Esophagus muscularis mucosa (tissue), 4 donors: ENCODE measurements around the gene RASAL1. TPM values are rescaled to one million over a fixed set of nuclear protein-coding genes. Genes with fewer than 3 reads are reported as not detected.

Experiments used
- DNase-seq: peaks from one replicate; pipeline ENCODE4 v3.0.0-alpha.2; 2017; ENCODE audit errors: extremely low spot score
- H3K27ac ChIP-seq, 4 donors: fragments of 200-600 bp; sonication (generic); replicated peaks in 1 of 4; 1 replicate in 3 of 4; 2 replicates in 1 of 4; pipeline ENCODE4 v1.5.1; 2016 to 2019; ENCODE audit warnings: mild to moderate bottlenecking in 1 of 4
- H3K27me3 ChIP-seq, 4 donors: fragments of 200-600 bp; sonication (generic); one replicate each; pipeline versions ENCODE4 v1.5.1 to v1.6.0; 2016 to 2019
- H3K36me3 ChIP-seq, 4 donors: fragments of 200-600 bp; sonication (generic); one replicate each; pipeline ENCODE4 v1.5.1; 2016 to 2019
- H3K4me1 ChIP-seq, 4 donors: fragments of 200-600 bp; sonication (generic); one replicate each; pipeline ENCODE4 v1.5.1; 2016 to 2019
- H3K4me3 ChIP-seq, 4 donors: fragments of 200-600 bp; sonication (generic); 1 replicate in 2 of 4; 2 replicates in 2 of 4; pipeline ENCODE4 v1.5.1; 2016 to 2019; ENCODE audit warnings: mild to moderate bottlenecking in 4 of 4, moderate library complexity in 1 of 4
- H3K9me3 ChIP-seq, 4 donors: fragments of 200-600 bp; sonication (generic); 1 replicate in 3 of 4; 2 replicates in 1 of 4; pipeline ENCODE4 v1.5.1; 2016 to 2019
- EP300 ChIP-seq: sonication (generic); formaldehyde crosslinking; IDR thresholded peaks from one replicate; pipeline ENCODE4 v1.6.1; 2017; ENCODE audit warnings: antibody characterized with exemption
- POLR2A ChIP-seq: fragments of 450-650 bp; IDR thresholded peaks from one replicate; pipeline ENCODE4 v1.6.1; 2017; ENCODE audit warnings: antibody characterized with exemption, moderate library complexity, mild to moderate bottlenecking, low read depth
- POLR2AphosphoS5 ChIP-seq, 2 donors: sonication (generic); formaldehyde crosslinking; IDR thresholded peaks; one replicate each; pipeline ENCODE4 v1.6.1; 2017; ENCODE audit warnings: antibody characterized with exemption in 2 of 2
- WGBS: methylation state at CpG from one replicate; pipeline ENCODE4 v1.1.5; 2018; 5-methylcytosine and 5-hydroxymethylcytosine counted together
- intact Hi-C: fragments of 100-400 bp; cut with DNase I; formaldehyde crosslinking; loops from one replicate; pipeline ENCODE4 v1.15.1; 2023
- total RNA-seq, 4 donors: library from RNA; depleted of rRNA; stranded (reverse); fragments of >200 nt; gene quantifications; one replicate each; pipeline versions ENCODE4 v1.1.0 to v1.2.1, GENCODE V29; 2016
- TF ChIP-seq, protein P1 (sequence below), 3 experiments: fragments of 200-600 bp in 2 of 3; fragments of 450-650 bp in 1 of 3; sonication (generic) in 2 of 3; IDR thresholded peaks; one replicate each; pipeline ENCODE4 v1.5.1; 2017 to 2019; ENCODE audit warnings: antibody characterized with exemption in 3 of 3, mild to moderate bottlenecking in 2 of 3, moderate library complexity in 1 of 3

The RASAL1 gene
- total RNA-seq, 4 donors from 2014 or later = 0.17 TPM; not detected in 3

DNA sequence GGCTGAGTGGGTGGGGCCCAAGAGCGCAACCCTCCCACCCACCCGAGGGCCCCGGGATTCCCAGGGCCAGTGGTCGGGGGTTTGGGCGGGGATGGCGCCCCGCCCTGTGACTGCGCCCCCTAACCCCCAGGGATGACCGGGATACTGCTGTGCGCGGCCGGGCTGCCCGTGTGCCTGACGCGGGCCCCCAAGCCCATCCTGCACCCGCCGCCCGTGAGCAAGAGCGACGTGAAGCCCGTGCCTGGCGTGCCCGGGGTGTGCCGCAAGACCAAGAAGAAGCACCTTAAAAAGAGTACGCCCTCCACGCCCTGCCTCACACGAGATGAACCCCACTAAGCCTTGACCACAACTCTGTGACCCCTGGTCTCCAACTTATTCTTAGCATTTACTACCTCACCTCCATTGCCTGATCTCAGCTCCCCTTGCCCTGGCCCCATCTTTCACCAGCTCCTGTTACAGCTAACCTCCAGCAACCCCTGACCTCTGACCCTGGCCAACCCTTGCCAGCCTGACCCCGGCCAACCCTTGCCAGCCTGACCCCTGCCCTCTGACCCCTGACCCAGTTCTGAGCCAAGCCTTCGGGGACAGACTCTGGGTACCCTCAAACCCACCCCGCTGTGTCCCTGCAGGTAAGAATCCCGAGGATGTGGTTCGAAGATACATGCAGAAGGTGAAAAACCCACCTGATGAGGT is 42.0 kb downstream of the RASAL1 start:
- Histone ChIP-seq H3K27ac (no peak overlapping the region), H3K4me3 (peak overlapping the region in 1 of 4 donors; percentile 12), H3K9me3 (no peaks in the 10 kb centered on the region), H3K4me1 (peaks cover 8 to 17% (median 16%) of the 10 kb centered on the region in 4 donors), H3K36me3 (no peaks in the 10 kb centered on the region), H3K27me3 (peaks cover 3 to 66% (median 9%) of the 10 kb centered on the region in 4 donors)
- TF ChIP-seq, protein P1, sequence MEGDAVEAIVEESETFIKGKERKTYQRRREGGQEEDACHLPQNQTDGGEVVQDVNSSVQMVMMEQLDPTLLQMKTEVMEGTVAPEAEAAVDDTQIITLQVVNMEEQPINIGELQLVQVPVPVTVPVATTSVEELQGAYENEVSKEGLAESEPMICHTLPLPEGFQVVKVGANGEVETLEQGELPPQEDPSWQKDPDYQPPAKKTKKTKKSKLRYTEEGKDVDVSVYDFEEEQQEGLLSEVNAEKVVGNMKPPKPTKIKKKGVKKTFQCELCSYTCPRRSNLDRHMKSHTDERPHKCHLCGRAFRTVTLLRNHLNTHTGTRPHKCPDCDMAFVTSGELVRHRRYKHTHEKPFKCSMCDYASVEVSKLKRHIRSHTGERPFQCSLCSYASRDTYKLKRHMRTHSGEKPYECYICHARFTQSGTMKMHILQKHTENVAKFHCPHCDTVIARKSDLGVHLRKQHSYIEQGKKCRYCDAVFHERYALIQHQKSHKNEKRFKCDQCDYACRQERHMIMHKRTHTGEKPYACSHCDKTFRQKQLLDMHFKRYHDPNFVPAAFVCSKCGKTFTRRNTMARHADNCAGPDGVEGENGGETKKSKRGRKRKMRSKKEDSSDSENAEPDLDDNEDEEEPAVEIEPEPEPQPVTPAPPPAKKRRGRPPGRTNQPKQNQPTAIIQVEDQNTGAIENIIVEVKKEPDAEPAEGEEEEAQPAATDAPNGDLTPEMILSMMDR (IDR thresholded peaks at IDR 0.05) = no peak
- DNase-seq = no peak
- intact Hi-C loops = no loop called here
- 64% methylated on average over 13 of the region's 32 CpGs for WGBS

DNA sequence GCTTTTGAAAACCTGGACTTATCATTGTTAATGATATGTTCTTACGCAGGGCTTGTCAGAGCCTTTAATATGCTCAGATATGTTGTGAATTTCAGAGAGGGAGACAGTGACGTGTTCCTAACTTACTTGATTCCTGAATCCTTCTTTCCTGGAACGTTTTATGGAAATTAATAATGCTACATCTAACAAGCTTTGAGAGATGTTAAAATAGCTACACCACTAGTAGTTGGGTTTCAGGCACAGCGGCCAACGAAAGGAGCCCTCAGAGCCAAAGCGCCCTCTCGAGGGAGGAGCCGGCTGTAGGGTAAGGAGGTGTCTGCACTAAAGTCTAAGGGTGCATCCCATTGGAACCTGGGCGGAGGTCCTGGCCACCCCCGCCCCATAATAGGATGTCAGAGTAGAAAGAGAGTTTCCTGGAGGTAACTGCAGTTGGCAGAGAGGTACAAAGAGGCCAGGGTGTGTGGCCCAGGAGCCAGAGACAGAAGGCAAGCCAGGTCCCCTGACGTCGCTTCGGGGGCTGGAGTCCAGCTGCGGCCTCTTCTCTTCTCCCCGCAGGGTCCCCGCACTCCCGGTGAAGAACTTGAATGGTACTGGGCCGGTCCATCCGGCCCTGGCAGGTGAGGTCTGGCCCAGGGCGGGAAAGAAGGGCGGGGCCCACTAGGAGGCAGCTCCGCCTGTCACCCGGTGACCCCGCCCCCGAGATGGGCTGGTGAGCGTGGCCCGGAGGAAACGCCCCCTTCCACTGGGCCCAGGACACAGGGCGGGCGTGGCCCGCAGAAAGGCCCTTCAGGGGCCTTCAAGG is 42.8 kb downstream of the RASAL1 start:
- DNase-seq = no peak
- Histone ChIP-seq H3K27ac (no peak overlapping the region), H3K36me3 (no peaks in the 10 kb centered on the region), H3K4me1 (peaks cover 4 to 10% (median 9%) of the 10 kb centered on the region in 4 donors), H3K9me3 (no peaks in the 10 kb centered on the region), H3K27me3 (peaks cover 0 to 69% (median 9%) of the 10 kb centered on the region in 4 donors), H3K4me3 (peak overlapping the region in 1 of 4 donors; percentile 12)
- WGBS = 17% methylated on average over 22 of the region's 31 CpGs
- intact Hi-C loops = no loop called here
- TF ChIP-seq EP300 (no peak), POLR2A (no peak), POLR2AphosphoS5 (IDR thresholded peaks at IDR 0.05) (no peak)
- TF ChIP-seq, protein P1 (IDR thresholded peaks at IDR 0.05) = no peak

DNA sequence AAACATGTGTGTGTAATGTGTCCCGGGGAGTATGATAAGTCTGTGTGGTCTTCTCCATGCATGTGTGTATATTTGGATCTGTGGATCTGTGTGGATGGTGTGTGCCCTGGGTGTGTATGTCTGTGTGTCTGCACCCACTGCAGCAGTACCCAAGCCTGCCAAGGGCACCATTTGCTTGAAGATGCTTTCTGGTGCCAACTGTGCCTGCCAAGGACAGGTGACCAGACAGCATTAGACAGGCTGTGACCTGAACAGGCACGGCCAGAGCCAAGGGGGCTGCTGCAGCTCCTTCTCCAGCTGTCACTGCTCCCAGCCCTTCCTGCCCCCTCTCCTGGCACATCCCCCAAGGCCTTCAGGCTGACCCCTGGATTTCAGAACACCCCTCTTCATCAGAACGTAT is 44.1 kb downstream of the RASAL1 start:
- no peak overlapping the region for H3K4me3 ChIP-seq
- H3K27me3 ChIP-seq = peaks cover 0 to 80% (median 18%) of the 10 kb centered on the region in 4 donors
- no peak for DNase-seq
- 56% methylated on average over 2 of the region's 3 CpGs for WGBS
- no peak overlapping the region for H3K27ac ChIP-seq
- H3K9me3 ChIP-seq = no peaks in the 10 kb centered on the region
- TF ChIP-seq EP300 (no peak), POLR2A (no peak), POLR2AphosphoS5 (IDR thresholded peaks at IDR 0.05) (no peak)
- TF ChIP-seq, protein P1 (IDR thresholded peaks at IDR 0.05) = no peak
- peaks cover 4 to 9% (median 7%) of the 10 kb centered on the region in 4 donors for H3K4me1 ChIP-seq
- intact Hi-C loops = no loop called here
- no peaks in the 10 kb centered on the region for H3K36me3 ChIP-seq

DNA sequence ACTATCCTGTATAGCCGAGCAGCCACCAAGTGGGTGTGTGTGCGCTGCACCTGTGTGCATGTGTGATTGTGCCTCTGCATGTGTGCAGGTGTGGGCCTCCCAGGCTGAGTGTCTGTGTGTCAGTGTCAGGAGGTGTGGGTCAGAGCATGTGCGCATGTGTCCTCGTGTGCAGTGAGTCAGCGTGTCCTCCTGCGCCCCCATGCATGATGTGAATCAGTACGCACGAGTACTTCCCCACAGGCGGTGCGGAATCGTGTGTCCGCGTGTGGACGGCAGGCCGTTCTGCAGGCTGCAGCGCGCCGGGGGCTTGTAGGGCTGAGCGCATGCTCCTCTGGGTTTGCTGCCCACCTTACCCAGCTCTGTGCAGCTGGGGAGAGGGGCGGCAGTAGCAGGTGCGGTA is 44.8 kb downstream of the RASAL1 start:
- no peak for DNase-seq
- H3K27ac ChIP-seq = no peak overlapping the region
- H3K4me3 ChIP-seq = no peak overlapping the region
- peaks cover 0 to 88% (median 18%) of the 10 kb centered on the region in 4 donors for H3K27me3 ChIP-seq
- intact Hi-C loops = no loop called here
- TF ChIP-seq, protein P1 (IDR thresholded peaks at IDR 0.05) = no peak
- no peak for TF ChIP-seq POLR2A
- TF ChIP-seq POLR2AphosphoS5 (IDR thresholded peaks at IDR 0.05) = no peak
- no peaks in the 10 kb centered on the region for H3K36me3 ChIP-seq
- H3K9me3 ChIP-seq = no peaks in the 10 kb centered on the region
- WGBS = 69% methylated on average over 15 of the region's 21 CpGs
- H3K4me1 ChIP-seq = peaks cover 4 to 9% (median 7%) of the 10 kb centered on the region in 4 donors
